HG02642 (cell line): ENCODE results near the gene SEMA7A.
A peak's percentile ranks its signal among the peaks of the same experiment; 100 is the strongest.
"Not testable (repeated sequence)": the region's sequence is repeated elsewhere in the genome, so short reads cannot be mapped to it uniquely, and the experiment has no call there.

Experiments
- ATAC-seq: cut with Tn5 transposase; IDR thresholded peaks from one replicate; pipeline ENCODE4 v1.9.1; 2021; ENCODE audit warnings: mild to moderate bottlenecking; ENCODE audit not compliant: unreplicated experiment, poor library complexity

Gene SEMA7A, protein sequence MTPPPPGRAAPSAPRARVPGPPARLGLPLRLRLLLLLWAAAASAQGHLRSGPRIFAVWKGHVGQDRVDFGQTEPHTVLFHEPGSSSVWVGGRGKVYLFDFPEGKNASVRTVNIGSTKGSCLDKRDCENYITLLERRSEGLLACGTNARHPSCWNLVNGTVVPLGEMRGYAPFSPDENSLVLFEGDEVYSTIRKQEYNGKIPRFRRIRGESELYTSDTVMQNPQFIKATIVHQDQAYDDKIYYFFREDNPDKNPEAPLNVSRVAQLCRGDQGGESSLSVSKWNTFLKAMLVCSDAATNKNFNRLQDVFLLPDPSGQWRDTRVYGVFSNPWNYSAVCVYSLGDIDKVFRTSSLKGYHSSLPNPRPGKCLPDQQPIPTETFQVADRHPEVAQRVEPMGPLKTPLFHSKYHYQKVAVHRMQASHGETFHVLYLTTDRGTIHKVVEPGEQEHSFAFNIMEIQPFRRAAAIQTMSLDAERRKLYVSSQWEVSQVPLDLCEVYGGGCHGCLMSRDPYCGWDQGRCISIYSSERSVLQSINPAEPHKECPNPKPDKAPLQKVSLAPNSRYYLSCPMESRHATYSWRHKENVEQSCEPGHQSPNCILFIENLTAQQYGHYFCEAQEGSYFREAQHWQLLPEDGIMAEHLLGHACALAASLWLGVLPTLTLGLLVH

DNA sequence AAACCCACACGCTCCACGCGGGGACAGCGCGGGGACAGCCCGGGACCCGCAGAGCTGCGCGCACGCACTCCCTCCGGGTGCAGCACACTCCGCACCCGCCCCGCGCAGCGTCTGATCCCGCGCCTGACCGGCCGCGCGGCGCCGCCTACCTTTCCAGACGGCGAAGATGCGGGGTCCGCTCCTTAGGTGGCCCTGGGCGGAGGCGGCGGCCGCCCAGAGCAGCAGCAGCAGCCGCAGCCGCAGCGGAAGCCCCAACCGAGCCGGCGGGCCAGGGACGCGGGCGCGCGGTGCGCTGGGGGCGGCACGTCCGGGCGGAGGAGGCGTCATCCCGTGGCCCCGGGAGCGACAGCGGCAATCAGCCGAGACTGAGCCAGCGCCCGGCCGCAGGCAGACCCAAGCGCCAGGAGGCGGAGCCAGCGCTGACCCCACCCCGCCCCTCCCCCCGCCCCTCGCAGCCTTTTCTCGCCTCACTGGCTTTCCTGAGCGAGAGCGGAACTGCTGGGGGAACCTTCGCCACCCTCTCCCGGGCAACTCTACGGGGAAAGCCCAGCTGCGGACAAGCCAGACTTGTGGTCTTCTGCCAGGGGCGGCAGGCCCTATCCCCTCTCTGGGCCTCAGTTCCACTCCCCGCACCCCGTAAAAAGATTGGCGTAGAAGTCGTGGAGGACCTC, at the start of gene SEMA7A:
Gene SEMA7A (minus strand): TSS at position 367 of the 671 bp plus-strand sequence. CDS start 40 bp downstream, at position 327.
- ATAC-seq: peak; percentile 77

DNA sequence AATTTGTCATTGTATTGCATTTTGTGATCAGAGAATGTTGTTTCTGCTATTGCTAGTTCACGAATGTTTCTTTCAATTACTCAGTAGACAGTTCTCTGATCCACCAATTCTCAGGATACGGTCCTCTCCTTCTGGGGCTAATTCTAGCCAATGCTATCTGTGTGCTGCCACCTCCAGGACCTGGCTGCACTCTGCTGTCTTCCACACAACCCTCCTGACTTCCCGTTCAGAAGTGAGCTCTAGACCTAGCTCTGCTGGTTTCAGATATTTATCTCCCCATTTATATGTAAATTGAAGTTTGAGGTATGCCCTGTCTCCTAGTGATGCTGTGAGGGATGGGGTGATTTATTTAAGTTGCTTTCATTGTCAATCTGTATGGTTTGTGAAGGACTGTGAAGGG, 48.9 kb upstream of the SEMA7A start:
- ATAC-seq: no peak

DNA sequence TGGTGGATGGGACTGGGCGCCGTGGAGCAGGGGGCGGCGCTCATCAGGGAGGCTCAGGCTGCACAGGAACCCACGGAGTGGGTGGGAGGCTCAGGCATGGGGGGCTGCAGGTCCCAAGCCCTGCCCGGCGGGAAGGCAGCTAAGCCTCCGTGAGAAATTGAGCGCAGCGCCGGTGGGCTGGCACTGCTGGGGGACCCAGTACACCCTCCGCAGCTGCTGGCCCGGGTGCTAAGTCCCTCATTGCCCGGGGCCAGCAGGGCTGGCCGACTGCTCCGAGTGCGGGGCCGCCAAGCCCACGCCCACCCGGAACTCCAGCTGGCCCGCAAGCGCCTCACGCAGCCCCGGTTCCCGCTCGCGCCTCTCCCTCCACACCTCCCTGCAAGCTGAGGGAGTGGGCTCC, 46.6 kb upstream of the SEMA7A start:
- ATAC-seq: not testable (repeated sequence)

DNA sequence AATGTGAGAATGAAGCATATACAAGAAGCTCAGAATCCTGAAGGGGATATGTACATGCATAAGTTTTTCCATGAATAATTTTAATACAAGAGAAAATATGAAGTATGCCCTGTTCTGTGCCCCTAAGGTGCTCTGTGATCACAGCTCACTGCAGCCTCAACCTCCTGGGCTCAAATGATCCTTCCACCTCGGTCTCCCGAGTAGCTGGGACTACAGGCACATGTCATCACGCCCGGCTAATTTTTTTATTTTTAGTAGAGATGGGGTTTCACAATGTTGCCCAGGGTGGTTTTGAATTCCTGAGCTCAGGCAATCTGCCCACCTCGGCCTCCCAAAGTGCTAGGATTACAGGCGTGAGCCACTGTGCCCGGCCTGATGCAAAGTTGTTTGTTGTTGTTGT, 37.9 kb upstream of the SEMA7A start:
- ATAC-seq: not testable (repeated sequence)

DNA sequence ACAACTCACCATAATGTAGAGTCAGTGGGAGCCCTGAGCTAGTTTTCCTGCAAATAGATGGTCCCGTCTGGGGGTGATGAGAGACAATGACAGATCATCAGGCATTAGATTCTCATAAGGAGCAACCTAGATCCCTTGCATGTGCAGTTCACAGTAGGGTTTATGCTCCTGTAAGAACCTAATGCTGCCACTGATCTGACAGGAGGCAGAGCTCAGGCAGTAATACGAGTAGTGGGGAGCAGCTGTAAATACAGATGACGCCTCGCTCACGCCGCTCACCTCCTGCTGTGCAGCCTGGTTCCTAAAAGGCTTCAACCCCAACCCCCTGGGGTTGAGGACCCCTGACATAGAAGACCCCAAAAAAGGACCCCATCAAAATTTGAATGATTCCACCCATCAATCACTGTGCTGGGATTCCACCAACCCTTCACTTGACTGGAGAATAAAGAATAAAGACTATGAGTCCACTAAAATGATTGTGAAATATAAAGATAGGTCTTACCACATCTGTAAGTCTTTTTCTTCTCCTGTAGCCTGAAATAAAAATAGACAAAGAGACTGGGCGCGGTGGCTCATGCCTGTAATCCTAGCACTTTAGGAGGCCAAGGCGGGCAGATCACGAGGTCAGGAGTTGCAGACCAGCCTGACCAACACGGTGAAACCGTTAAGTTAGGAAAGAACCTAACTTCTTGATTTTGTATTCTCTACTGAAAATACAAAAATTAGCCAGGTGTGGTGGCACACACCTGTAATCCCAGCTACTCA, 37.1 kb upstream of the SEMA7A start:
- no peak for ATAC-seq

DNA sequence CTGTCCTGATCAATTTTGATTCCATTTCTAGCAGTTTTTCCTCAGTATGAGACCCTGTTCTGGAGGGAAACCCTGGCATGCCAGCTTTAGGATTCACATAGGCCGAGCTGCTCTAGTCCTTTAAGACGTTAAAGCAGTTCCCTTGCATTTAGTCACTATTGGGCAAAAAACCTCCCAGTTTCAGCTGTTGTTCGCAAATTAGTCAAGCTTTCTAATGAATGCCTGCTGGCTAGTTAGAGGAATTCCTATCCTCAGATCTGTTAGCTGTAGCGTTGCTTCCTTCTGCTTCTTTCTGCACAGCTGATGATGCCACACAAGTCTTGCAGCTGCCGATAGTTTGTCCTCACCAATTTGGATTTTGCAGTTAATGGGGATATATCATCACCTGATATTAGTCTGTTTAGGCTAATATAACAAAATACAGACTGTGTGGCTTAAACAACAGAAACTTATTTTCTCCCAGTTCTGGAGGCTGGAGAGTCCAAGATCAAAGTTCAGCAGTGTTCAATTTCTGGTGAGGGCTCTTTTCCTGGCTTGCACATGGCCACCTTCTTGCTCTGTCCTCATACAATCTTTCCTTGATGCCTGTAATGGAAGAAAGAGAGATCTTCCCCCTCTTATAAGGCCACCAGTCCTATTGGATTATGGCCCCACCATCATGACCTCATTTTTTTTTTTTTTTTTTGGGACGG, 34.7 kb upstream of the SEMA7A start:
- no peak for ATAC-seq

DNA sequence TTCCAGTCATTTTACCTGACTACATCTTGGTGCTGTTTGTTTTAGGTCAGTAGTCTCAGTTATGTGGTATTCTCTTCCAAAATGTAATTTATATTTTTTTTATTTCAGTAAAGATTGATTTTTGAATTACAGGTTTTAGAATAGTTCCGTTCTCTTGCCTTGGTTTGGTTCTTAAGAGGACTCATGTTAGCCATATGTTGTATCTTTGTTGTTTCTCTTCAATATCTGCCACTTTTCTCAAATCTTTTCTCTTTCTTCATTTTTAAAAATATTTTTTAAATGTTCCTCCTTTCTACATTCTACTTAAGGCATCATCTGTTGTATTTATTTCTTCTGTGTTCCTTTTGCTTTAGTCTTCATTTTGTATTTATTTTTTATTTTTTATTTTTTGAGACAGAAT, 32.8 kb upstream of the SEMA7A start:
- no peak for ATAC-seq

DNA sequence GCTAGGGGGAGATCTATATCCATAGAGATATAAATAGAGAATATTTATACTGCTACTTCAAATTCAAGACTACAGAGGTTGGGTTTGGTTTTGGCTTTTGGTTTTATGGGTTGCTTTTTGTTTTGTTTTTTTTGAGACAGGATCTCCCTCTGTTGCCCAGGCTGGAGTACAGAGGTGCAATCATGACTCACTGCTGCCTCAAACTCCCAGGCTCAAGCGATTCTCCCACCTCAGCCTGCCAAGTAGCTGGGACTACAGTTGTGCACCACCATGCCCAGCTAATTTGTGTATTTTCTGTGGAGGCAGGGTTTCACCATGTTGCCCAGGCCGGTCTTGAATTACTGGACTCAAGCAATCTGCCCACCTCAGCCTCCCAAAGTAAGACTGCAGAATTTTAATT, 31.1 kb upstream of the SEMA7A start:
- no peak for ATAC-seq

DNA sequence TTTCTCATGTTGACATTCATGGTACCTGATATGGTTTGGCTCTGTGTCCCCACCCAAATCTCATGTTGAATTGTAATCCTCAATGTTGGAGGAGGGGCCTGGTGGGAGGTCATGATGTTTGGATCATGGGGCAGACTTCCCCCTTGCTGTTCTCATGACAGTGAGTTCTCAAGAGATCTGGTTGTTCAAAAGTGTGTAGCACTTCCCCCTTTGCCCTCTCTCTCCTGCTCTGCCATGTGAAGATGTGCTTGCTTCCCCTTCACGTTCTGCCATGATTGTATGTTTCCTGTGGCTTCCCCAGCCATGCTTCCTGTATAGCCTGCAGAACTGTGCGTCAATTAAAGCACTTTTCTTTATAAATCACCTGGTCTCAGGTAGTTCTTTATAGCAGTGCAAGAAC, 30.5 kb upstream of the SEMA7A start:
- ATAC-seq: no peak

DNA sequence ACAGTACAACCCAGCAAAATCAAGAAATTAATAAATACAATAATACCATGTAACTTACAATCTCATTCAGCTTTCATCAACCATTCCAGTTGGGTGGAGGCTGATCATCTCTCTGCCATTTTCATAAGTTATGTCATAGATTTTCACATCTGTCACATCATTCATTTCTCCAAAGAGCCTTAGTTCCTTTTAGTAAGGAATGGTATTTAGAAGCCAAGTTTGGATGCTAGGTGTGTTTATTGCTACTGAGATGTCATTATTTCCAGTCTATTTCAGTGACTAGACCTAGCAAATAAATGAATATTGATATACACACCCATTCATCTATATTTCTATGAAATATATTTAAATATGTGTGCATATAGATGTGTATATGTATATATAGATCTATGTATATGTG, 29.9 kb upstream of the SEMA7A start:
- ATAC-seq: no peak

DNA sequence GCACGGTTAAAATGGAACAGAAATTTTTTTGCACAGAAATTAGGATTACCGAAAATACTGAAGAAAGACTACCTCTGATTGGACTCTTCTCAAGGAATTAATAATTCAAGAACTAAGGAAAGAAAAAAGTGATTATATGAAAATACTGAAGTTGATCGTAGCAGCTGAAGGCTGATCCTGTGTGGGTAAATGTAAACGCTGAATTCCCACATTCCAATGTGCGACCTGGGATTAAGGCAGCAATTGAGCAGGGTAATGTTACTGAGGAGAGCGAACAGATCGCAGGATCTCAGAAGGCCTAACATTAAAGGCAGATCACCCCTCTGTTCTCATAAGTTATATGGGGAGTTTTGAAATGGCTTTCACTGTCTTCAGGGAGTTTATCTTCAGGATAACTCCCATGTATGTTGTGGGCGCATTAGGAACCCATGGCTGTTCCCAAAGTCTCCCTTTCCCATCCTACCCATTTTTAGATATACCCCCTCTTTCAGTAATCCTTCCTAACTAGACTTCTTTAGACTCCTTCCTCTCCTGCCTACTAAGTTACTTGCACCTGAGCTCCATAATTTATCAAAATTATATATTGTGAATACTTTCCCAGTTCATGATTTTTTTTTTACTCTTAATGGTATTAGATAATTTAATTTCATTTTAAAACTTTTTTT, 28.2 kb upstream of the SEMA7A start:
- no peak for ATAC-seq

DNA sequence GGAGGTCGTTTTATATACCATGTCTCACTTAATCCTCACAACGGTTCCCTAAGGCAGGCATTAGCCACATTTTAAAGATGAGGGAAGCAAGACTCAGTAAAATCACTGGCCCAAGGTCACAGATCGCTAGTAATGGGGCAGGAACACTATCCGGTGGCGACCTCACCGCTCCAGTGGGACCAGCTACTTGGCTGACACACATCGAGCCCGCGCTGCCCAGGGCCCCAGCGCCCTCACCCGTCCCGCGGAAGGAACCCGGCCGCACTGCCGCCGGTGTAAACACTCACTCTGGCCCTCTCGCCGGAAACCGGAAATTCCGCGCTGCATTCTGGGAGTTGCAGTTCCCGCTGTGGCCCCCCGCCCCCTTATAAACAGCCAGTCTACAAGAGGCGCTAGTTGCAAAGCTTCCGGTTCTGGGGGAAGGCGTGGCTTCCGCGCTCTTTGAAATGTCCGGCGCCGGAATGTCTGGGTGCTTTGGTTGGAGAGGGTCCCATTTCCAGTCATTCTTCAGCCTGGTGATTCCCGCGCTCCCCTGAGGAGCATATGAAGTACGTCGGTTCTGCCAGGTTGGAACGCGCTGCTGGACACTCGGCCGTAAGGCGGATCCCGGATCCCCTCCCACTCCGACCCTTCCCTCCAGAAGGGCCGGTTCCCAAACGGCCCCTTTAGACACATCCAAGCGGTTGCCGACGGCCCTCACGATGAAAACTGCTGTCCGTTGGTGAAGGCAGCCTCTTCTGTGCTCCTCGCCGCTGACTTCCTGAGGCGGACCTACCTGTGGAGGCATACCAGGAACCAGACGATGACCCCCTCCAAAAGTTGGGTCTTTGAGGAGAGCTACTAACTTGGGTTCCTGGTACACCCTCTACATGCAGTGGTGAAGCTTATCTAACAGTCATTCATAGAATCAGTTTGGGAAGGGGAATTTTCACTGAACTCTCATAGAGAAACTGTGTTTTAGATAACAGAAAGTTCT, 27.4 kb upstream of the SEMA7A start, which contains the start of gene UBL7:
Gene UBL7 (minus strand): TSS at position 290 of the 976 bp plus-strand sequence. CDS start 2,293 bp downstream, outside the sequence.
- ATAC-seq: peak; percentile 92

DNA sequence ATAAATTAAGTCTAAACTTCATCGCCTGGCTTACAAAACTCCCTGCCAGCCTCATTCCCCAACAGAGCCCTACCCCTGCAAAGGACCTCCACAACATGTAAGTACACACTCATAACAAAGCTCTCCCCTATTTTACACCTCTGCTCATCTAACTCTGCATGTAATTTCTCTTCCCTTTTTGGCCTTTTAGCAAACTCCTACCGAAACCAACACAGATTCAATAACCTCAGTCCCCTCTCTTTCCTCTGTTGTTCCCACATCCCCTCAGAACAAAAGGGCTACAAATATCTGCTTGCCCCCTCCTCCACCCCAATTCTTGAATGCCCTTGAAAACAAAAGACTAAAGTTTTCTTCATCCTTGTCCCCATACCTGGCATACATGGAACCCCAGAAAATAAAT, 26.5 kb upstream of the SEMA7A start:
- ATAC-seq: no peak

DNA sequence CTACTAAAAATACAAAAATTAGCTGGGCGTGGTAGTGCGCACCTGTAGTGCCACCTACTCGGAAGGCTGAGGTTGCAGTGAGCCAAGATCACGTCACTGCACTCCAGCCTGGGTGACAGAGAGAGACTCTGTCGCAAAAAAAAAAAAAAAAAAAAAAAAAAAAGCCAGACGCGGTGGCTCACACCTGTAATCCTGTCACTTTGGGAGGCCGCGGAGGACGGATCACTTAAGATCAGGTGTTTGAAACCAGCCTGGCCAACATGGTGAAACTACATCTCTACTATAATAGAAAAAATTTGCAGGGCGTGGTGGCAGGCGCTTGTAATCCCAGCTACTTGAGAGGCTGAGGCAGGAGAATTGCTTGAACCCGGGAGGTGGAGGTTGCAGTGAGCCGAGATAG, 26.0 kb upstream of the SEMA7A start:
- ATAC-seq: not testable (repeated sequence)

DNA sequence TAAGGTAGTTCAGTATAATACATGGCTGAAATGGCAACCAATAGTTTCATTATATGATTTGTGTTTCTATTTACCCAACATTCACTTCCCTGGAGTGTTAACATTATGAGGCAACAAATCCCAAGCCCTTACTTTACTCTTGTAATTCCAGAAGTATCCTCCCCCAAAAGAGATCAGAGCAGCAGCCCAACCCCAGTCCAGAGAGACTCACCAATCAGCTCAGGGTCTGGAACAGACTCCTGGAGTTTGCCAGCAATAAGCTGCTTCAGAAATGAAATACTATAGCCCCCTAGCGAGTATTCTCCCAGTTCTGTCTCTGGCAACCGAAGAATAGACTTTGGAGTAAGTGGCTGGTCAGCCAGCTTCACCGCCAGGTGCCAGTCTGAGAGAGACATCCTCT, 24.7 kb upstream of the SEMA7A start:
- no peak for ATAC-seq

DNA sequence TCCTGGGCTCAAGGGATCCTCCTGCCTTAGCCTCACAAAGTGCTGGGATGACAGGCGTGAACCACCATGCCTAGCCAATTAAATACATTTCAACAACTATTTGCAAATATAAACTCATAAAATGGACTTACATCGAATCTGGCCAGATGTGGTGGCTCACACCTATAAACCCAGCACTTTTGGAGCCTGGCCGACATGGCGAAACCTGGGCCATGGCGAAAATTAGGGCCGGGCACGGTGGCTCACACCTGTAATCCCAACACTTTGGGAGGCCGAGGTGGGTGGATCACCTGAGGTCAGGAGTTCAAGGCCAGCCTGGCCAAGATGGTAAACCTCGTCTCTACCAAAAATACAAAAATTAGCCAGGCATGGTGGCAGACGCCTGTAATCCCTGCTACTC, 23.3 kb upstream of the SEMA7A start:
- not testable (repeated sequence) for ATAC-seq

DNA sequence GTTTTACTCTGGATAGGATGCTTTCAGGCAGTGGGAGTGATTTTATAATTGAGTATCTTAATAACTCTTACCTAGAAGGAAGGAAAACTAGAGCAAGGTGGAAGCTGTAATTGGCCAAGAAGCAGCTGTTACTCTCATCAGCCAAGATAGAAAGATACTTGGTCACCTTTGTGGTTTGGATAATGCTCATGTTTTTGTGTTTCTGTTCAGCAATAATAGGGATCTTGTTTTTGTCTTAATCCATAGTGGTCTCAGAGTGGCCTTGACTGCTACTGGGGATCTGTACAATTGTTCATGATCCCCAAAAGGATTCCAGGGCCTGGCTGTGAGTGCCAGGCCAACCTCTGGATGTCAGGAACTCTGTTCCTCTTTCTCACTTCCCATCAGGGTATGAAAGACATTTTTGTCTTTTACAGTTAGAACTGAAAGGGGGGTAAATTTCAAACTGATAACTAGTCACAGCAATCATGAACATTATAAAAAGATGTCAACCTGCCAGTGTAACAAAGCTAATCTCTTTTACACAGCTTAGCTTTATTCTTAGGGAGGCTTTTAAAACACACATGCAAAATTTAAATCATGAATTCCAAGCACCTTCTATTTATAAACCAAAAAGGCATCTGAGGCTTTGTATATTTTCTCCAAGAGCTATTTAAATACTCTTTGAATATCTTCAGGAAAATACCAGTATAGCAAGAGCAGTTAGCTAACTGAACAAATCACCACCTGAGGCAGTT, 21.2 kb upstream of the SEMA7A start:
- ATAC-seq: no peak
